GM18870 (cell line): ENCODE results near the gene FUBP3.
"Not testable (repeated sequence)": the region's sequence is repeated elsewhere in the genome, so short reads cannot be mapped to it uniquely, and the experiment has no call there.

Experiments
- ATAC-seq: cut with Tn5 transposase; IDR thresholded peaks from one replicate; pipeline ENCODE4 v1.9.1; 2021; ENCODE audit warnings: moderate library complexity; ENCODE audit not compliant: unreplicated experiment

Gene FUBP3

DNA sequence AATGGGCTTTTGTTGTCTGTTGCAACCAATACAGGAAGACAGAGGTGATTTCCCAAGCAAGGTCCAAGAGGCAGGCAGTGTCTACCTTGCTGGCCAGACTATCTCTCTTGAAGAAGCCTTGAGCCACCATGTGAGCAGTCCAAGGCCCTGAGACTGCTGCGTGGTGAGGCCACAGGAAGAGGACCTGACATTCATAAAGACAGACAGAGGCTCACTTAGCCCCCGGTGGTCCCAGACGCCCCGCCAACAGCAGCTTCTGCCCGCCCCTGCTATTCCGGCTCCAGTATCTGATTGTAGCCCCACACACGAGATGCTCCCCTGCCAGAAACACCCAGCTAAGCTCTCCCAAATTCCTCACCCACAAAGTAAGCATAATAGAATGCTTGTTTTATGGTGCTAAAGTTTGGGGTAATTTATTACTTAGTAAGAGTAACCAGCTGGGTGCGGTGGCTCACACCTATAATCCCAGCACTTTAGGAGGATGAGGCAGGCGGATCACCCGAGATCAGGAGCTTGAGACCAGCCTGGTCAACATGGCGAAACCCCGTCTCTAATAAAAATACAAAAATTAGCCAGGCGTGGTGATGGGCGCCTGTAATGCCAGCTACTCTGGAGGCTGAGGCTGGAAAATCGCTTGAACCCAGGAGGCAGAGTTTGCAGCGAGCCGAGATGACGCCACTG lies 22.8 kb upstream of the FUBP3 start:
- ATAC-seq = no peak

DNA sequence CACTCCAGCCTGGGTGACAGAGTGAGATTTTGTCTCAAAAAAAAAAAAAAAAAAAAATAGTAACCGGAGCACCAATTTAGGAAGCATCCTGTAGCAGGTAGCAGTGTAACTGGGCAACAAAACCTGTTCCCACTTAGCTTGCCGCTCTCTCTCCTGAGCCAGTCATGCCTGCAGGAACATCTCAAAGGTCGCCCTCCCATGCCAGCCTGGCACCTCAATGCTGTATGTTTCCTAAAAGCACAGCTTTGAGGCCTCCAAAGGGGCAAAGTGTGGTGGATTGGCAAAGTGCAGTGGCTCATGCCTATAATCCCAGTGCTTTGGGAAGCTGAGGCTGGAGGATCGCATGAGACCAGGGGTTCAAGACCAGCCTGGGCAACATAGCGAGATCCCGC lies 22.3 kb upstream of the FUBP3 start:
- no peak for ATAC-seq

DNA sequence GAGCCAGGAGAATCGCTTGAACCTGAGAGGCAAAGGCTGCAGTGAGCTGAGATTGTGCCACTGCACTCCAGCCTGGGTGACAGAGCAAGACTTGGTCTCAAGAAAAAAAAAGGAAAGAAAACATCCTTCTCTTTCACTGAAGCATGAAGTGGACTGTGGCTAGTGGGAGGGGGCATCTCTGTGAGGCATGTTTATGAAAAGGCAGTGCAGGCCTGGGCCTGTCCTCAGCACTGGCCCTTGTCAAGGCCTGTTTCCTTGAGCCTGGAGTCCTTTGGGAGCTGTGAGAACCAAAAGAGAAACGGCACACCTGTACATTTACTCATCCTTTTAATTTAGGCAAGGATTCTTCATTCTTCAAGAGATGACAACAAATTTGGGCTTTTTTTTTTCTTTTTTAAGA lies 18.3 kb upstream of the FUBP3 start:
- no peak for ATAC-seq

DNA sequence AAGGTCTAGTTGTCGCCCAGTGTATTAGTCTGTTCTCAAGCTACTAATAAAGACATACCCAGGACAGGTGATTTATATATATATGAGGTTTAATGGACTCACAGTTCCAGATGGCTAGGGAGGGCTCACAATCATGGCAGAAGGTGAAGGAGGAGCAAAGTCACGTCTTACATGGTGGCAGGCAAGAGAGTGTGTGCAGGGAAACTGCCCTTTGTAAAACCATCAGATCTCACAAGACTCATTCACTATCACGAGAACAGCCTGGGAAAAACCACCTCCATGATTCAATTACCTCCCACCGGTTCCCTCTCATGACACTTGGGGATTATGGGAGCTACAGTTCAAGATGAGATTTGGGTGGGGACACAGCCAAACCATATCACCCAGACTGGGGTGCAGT lies 16.9 kb upstream of the FUBP3 start:
- not testable (repeated sequence) for ATAC-seq

DNA sequence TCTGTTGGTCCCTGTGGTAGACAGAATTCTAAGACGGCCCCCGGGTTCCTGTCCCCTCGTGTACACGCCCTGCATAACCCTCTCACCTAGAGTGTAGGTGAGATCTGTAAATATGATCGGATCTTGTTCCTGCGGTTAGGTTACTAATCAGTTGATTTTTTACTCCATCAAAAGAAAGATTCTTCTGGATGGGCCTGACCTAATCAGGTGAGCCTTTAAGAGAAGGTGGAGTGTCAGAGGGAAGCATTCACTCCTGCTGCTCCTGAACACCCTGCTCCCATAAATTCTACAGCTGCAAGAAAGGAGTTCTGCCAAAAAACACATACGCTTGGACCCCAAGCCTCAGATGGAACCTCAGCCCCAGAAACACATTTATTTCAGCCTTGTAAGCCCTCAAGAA lies 15.6 kb upstream of the FUBP3 start:
- ATAC-seq = no peak

DNA sequence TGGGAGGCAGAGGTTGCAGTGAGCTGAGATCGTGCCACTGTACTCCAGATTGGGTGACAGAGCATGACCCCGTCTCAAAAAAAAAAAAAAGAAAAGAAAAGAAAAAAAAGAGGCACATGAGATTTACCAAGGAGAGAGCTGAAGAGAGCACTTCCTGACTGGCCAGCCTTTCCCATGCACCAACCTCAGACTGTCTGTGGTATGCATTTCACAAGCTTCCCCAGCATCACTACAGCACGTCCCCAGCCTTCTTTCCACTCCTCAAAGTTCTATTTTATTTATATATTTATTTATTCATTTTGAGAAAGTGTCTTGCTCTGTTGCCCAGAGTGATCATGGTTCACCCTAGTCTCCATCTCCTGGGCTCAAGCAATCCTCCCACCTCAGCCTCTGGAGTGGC lies 13.6 kb upstream of the FUBP3 start:
- ATAC-seq = no peak

DNA sequence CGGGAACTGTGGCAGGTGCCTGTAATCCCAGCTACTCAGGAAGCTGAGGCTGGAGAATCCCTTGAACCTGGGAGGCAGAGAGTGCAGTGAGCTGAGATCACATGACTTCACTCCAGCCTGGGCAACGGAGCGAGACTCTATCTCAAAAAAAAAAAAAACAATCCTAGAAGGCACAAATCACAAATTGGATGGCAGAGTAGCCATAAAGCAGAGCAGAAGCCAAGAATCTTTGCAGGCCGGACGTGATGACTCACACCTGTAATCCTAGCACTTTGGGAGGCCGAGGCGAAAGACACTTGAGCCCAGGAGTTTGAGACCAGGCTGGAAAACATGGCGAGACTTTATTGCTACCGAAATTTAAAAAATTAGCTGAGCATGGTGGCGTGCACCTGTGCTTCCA lies 9.2 kb upstream of the FUBP3 start:
- ATAC-seq = no peak

DNA sequence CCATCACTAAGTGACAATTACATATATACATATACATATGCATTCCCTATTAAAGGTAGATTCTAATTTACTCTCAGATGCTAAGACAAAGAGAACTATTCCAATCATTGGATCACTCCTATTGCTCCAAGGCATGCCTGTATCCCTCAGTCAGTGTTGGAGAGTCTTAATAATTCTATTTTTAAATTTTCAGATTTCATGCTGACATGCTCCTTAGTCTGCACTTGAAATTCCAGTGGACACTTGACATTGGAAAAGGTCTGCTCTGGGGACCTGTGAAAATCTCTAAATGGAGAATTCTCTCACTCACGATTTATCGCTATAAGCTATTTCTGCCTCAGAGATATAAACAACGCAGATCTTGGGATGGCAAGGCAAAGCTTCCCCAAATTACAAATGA lies 3.9 kb upstream of the FUBP3 start:
- no peak for ATAC-seq

DNA sequence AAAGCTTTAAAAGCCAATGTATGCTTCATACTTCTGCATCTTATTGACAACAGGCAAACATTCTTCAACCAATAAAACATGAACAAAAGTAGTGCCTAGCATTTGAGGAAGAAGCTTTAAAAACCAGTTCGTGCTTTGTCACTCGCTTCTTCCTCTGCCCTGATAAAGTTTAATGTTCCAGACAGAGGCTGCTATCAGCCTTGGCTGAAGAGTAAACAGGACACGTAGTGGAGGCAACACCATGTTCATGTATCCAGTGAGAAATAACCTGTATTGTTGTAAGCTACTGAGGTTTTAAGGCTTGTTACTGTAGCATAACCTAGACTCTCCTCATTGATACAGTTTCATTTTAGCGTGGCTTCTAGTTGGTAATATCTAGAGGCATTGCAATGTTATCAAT lies 3.2 kb upstream of the FUBP3 start:
- ATAC-seq = no peak

DNA sequence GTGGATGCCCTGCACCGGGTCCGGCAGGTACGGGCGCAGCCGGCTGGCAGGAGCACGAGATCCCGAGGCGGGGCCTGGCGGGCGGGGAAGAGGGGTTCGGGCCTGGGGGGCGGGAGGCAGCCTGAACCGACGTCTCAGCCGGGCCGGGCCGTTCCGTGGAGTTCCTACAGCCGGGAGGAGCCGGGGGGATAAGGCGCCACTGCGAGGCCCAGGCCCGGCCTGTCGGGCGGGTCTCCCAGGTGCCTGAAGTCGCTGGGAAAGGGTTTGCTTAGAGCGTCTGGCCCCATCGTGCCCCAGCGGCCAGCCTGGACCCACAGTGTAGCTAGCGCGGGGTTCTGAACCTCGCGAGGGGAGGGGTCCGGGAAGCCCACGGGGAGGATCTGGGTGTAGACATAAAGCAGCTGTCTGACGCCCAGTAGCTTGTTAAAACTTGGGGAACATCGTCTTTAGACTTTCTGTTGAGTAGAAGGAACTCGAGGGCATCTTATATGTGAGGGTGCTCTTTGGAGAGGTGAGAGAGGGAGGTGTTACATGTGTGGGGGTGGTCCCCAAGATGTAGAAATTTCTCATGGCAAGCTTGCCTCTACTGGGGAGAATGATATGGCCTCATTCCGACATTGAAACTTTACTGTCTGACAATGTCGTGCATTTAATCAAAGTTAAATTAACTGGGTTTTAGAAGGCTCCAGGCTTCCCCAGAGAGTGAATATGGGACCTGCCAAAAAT lies 524 bp downstream of the FUBP3 start:
- ATAC-seq = no peak

DNA sequence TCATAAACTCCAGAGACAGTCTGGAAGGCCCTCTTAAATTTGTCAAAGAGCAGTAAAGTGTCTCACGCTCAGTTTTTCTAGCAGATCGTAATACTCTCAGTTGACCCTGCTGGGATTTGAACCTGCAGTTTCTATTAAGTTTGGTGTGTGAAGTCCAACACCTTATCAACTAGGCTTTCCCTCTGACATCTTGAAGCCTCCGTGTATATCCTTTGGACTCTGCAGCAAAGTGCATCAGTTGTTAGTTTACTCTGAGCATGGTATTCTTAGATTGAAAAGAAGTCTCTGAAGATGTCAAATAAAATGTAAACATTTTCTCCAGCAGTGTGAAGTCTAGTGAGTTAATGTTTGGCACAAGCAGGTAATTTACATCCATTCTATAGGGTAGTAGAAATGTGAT lies 2.4 kb downstream of the FUBP3 start:
- no peak for ATAC-seq

DNA sequence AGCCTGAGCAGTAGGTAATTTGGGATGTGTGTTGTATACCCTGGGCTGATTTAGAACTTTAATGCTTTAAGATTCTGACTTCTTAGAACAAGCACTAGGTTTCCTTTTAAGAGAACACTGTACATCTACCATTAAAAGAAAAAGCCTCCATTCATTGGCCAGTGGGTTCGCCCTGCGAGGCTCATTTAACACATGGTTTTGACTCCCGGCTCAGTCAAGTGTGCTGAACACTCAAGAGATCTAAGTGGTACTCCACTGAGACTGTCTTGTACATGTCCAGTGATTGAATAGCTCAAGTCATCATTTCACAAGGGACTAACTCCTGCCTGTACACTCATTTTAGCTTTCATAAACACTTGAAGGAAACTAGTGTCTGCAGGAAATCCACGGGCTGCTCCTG lies 3.9 kb downstream of the FUBP3 start:
- no peak for ATAC-seq

DNA sequence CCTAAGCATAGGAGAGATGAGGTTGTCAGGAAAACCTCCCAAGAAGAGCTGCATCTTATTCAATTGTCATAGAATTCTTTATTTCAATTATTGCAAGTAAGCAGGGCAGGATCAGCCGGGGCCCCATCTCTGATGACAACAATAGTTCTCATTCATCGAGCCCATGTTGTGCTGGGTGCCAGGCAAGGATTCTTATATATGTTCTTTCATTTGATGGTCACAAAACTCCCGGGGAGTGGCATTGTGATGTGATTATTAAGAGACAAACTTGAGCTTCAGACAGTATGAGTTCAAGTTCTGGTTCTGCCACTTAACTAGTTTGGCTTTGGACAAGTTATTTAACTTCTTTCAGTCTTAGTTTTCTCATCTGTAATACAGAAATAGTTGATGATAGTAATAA lies 8.5 kb downstream of the FUBP3 start:
- ATAC-seq = no peak

DNA sequence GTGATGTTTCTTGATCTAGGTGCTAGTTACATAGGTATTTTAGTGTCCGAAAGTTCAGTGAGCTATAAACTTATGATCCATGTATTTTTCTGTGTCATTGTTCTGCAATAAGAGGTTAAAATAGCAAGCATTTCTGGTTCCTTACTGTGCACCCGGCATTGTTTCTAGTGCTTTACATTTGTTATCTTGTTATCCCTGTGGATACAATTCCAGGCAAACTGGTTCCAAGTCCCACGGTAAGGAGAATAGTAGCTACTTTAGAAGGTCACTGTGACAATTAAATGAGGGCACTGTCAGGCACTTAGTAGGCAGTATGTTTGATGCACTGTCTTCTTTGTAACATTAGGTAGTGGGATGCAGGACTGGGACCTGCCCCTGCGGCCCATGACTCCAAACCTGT lies 9.0 kb downstream of the FUBP3 start:
- ATAC-seq = no peak

DNA sequence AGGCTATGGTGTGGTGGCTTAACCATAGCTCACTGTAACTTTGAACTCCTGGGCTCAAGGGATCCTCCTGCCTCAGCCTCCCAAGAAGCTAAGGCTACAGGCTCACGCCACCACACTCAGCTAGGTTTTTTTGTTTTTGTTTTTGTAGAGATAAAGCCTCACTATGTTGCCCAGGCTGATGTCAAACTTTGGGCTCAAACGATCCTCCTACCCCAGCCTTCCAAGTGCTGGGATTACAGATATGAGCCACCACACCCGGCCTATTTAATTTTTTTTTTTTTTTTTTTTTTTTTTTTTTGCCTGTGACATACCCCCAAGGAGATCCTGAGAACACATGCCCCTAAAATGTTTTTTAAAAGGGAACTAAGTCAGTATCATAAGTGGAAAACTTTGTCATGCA lies 10.4 kb downstream of the FUBP3 start:
- no peak for ATAC-seq

DNA sequence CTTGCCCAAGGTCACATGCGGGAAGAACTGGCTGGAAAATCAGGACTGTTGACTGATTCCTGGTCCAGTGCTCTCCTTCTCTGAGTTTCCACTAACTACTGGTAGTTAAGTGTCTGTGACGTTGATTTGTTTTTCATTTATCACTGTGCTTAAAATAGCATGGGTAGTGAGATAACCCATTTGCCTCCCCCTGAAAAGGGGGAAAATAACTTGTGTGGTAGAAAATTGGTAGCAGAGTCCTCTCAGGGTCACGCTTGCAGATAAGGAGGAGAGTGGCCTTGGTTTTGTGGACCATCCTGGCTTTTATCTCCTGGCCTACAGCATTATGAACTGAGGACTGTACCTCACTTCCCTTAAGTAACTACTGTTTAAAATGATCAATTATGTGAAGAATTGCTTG lies 10.9 kb downstream of the FUBP3 start:
- no peak for ATAC-seq

DNA sequence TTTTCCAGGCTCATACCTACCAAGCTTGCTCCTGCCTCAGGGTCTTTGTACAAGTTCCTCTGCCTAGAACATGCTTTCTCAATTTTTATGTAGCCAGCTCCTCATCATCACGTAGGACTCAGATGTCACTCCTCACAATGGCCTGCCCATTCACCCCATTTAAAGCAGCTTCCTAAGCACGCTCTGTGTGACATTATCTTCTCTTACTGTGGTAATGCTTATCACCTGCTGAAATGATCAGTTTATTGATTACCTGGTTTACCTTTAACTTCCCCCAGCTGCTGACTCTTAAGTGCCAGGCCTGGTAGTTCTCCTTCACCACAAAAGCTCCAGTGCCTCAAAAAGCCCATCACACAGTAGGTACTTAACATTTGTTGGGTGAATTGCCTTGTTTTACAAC lies 13.6 kb downstream of the FUBP3 start:
- ATAC-seq = no peak

DNA sequence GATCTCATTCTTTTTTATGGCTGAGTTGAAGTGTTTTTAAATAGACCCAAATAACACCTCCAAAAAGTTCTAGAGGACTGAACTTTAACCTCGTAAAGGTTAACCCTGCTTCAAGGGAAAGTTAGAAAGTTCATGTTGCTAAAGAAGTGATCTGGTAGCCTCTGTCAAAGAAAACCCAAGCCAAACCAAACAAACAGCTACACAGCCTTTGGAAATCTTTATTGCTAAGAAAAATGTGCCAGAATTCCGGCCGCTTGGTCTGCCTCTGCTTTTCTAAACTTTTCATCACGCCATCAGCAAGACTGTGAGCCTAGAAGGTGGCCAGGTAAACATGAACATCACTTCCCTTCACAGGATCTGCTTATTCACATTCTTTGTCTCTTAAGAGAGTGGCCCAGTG lies 17.9 kb downstream of the FUBP3 start:
- no peak for ATAC-seq

DNA sequence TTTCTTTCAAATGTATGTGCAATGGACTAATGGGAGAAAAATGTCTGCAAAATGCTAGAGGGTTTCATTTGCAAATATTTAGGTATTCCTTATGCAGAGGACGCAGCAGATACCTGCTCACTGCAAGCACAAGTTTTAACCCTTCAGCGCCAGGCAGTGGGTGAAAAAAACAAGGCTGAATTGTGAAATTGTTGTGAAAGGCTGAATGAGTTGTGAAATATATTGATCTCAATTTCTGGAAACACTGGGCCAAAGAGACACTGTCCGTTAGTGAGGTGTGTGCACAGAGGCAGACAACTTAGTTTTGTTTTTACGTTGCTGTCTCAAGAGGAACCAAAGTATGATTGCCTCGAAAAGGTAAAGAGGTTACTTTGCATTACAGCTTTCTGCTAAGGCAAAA lies 18.8 kb downstream of the FUBP3 start:
- ATAC-seq = no peak

DNA sequence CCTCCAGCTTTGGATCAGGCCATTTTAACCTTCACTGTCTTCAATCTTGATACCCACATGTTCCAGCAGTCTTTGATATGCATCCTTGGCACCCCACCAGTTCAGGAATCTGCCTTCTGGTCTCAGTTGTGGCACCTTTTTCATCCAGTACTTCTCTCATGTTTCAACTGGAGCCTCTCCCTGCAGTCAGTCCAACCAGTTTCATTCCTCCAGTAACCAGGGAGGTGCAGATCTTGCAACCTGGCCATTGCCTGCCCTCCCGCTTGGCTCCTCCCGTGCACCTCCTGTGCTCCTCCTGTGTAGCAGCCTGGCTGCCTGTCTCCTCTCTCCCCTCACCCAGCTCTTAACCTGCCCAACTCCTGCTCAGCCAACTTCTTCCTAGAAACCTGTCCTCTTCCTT lies 20.2 kb downstream of the FUBP3 start:
- ATAC-seq = no peak

DNA sequence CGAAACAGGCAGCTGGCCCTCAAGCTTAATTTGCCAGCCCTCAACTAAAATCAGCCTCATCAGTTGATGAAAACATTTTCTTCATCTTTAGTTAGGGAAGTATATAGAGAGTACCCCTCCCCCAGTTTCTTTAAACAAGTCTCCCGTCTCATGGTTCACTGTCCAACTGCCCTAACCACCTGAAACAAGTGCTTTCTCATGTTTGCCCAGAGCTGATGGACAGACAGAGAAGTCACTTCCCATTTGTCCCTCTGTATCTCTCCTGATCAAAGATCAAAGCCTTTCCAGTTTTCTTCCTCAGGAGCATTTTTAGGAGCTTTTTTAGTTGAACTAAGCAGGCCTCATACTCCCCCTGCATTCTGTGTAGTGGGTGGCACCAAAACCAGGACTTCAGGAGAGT lies 21.7 kb downstream of the FUBP3 start:
- no peak for ATAC-seq

DNA sequence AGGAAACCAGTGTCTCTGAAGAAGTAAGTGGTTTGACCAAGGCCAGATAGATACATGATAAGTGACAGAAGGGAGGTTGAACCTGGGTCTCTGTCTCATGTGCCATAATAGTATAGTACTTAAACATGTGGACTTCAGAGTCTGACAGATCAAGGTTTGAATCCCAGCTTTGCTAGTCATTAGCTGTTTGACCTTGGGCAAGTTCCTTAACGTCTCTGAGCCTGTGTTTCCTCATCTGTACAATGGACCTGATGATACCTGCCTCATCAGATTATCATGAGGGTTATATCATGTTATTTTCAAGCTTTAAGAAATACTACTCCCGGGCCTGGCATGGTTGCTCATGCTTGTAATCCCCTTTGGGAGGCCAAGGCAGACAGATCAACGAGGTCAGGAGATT lies 24.9 kb downstream of the FUBP3 start:
- no peak for ATAC-seq
